HepG2 (cell line): ENCODE results near the gene HSPB2. TPM values are rescaled to one million over a fixed set of nuclear protein-coding genes. Genes with fewer than 3 reads are reported as not detected.
A peak's percentile ranks its signal among the peaks of the same experiment; 100 is the strongest.

ENCODE experiments used
- ATF6 ChIP-seq: sonication (generic); formaldehyde crosslinking; conservative IDR thresholded peaks from 2 replicates; pipeline ENCODE4 v1.4.0; 2020; ENCODE audit warnings: missing genetic modification reagents
- DPF2 ChIP-seq: sonication (generic); formaldehyde crosslinking; IDR thresholded peaks from 2 replicates; pipeline ENCODE4 v1.4.0; 2020; ENCODE audit warnings: mild to moderate bottlenecking, low read depth, missing genetic modification reagents, borderline replicate concordance
- EHMT2 ChIP-seq: fragments of 200-600 bp; sonication (generic); IDR thresholded peaks from 2 replicates; pipeline ENCODE4 v1.7.0; 2017; ENCODE audit warnings: antibody characterized with exemption, low read depth, low read length, borderline replicate concordance
- GRHL1 ChIP-seq: sonication (generic); formaldehyde crosslinking; conservative IDR thresholded peaks from 2 replicates; pipeline ENCODE4 v1.8.0; 2022; ENCODE audit warnings: missing genetic modification reagents
- HHEX ChIP-seq: IDR thresholded peaks from 2 replicates; pipeline ENCODE4 v1.6.1; 2016; ENCODE audit warnings: control low read depth
- HOMEZ ChIP-seq: IDR thresholded peaks from 2 replicates; pipeline ENCODE4 v1.6.1; 2016; ENCODE audit warnings: low read depth
- MIER2 ChIP-seq: IDR thresholded peaks from 2 replicates; pipeline ENCODE4 v1.6.1; 2016; ENCODE audit warnings: missing biosample characterization, missing genetic modification reagents
- NCOA2 ChIP-seq: sonication (generic); formaldehyde crosslinking; IDR thresholded peaks from 2 replicates; pipeline ENCODE4 v1.8.0; 2022; ENCODE audit warnings: inconsistent platforms
- NFKBIZ ChIP-seq: IDR thresholded peaks from 2 replicates; pipeline ENCODE4 v1.6.1; 2018; ENCODE audit warnings: missing genetic modification reagents, missing compliant biosample characterization
- NFYB ChIP-seq: sonication (generic); formaldehyde crosslinking; IDR thresholded peaks from 2 replicates; pipeline ENCODE4 v1.4.0; 2020; ENCODE audit warnings: missing genetic modification reagents
- PHB2 ChIP-seq: fragments of 450-650 bp; IDR thresholded peaks from 2 replicates; pipeline ENCODE4 v1.6.1; 2018; ENCODE audit not compliant: partially characterized antibody
- RNF2 ChIP-seq: fragments of 450-650 bp; conservative IDR thresholded peaks from 2 replicates; pipeline ENCODE4 v1.6.1; 2016; ENCODE audit warnings: low read depth
- SIX4 ChIP-seq: sonication (generic); formaldehyde crosslinking; IDR thresholded peaks from 2 replicates; pipeline ENCODE4 v1.4.0; 2020; ENCODE audit warnings: missing genetic modification reagents
- SMAD3 ChIP-seq: sonication (generic); formaldehyde crosslinking; IDR thresholded peaks from 2 replicates; pipeline ENCODE4 v1.4.0; 2020; ENCODE audit warnings: missing genetic modification reagents
- SMARCE1 ChIP-seq: fragments of 450-650 bp; IDR thresholded peaks from 2 replicates; pipeline ENCODE4 v1.6.1; 2017; ENCODE audit warnings: borderline replicate concordance
- TBX3 ChIP-seq: fragments of 450-650 bp; IDR thresholded peaks from 2 replicates; pipeline ENCODE4 v1.6.1; 2017; ENCODE audit warnings: antibody characterized with exemption, mild to moderate bottlenecking, inconsistent platforms, borderline replicate concordance
- ZBTB25 ChIP-seq: IDR thresholded peaks from 2 replicates; pipeline ENCODE4 v1.6.1; 2018; ENCODE audit warnings: missing genetic modification reagents
- ZNF10 ChIP-seq: sonication (generic); formaldehyde crosslinking; IDR thresholded peaks from 2 replicates; pipeline ENCODE4 v1.4.0; 2020; ENCODE audit warnings: mild to moderate bottlenecking, low read depth, missing genetic modification reagents, borderline replicate concordance
- ZNF292 ChIP-seq: sonication (generic); formaldehyde crosslinking; IDR thresholded peaks from 2 replicates; pipeline ENCODE4 v1.8.1; 2022; ENCODE audit warnings: mild to moderate bottlenecking, low read depth, missing genetic modification reagents, borderline replicate concordance
- ZNF33A ChIP-seq: sonication (generic); formaldehyde crosslinking; IDR thresholded peaks from 2 replicates; pipeline ENCODE4 v1.5.1; 2020; ENCODE audit warnings: missing genetic modification reagents, mild to moderate bottlenecking, moderate library complexity, borderline replicate concordance
- ZNF441 ChIP-seq: sonication (generic); formaldehyde crosslinking; IDR thresholded peaks from 2 replicates; pipeline ENCODE4 v1.7.0; 2021; ENCODE audit warnings: missing genetic modification reagents, borderline replicate concordance
- ZNF605 ChIP-seq: sonication (generic); formaldehyde crosslinking; IDR thresholded peaks from 2 replicates; pipeline ENCODE4 v1.8.0; 2022; ENCODE audit warnings: mild to moderate bottlenecking, missing genetic modification reagents
- polyA plus RNA-seq, 8 experiments: library from polyadenylated mRNA; depleted of rRNA in 3 of 8; stranded (reverse) in 7 of 8; unstranded in 1 of 8; fragments of >200 nt; fragmentation: Illumina TruSeq in 4 of 8; extraction: Trizol in 4 of 8; gene quantifications; 2 replicates each; pipeline versions ENCODE4 v1.2.1 to v1.2.3, GENCODE V29; 2011 to 2016; ENCODE audit warnings: low read depth in 4 of 8, missing spikeins in 1 of 8, mixed read lengths in 1 of 8; ENCODE audit not compliant: insufficient read depth in 1 of 8
- total RNA-seq, 5 experiments: library from RNA; depleted of rRNA; stranded (reverse); fragments of >200 nt; fragmentation: Illumina TruSeq; extraction: Trizol; gene quantifications; 2 replicates each; pipeline ENCODE4 v1.2.3, GENCODE V29; 2016; ENCODE audit warnings: low read depth in 1 of 5
- TF ChIP-seq, protein P1 (sequence below): sonication (generic); formaldehyde crosslinking; IDR thresholded peaks from 2 replicates; pipeline ENCODE4 v1.5.0; 2020; ENCODE audit warnings: missing genetic modification reagents

Gene HSPB2
- total and polyA plus RNA-seq, 2 of the 13 experiments (the other 11 are each of a cell fraction or from before 2014, with no cell fraction given) = 0.04 TPM; not detected in 1

GRCh38 chr11:111926505-111927391 lies 14.2 kb downstream of the HSPB2 start (continued):
- TF ChIP-seq, protein P1, sequence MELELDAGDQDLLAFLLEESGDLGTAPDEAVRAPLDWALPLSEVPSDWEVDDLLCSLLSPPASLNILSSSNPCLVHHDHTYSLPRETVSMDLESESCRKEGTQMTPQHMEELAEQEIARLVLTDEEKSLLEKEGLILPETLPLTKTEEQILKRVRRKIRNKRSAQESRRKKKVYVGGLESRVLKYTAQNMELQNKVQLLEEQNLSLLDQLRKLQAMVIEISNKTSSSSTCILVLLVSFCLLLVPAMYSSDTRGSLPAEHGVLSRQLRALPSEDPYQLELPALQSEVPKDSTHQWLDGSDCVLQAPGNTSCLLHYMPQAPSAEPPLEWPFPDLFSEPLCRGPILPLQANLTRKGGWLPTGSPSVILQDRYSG = no peak
- TF ChIP-seq SMAD3 (CRISPR knock-in tag) (peak; percentile 69; the same call in 1 of the 2 replicates), ZBTB25 (no peak), ZNF10 (CRISPR knock-in tag) (no peak), MIER2 (CRISPR knock-in tag) (no peak), RNF2 (no peak), SMARCE1 (no peak), NFKBIZ (no peak), ZNF605 (peak; percentile 90; the same call in 1 of the 2 replicates), HHEX (no peak), TBX3 (no peak), ATF6 (CRISPR knock-in tag) (no peak), ZNF292 (no peak; the same call in 1 of the 2 replicates), SIX4 (CRISPR knock-in tag) (no peak), PHB2 (no peak), HOMEZ (peak; percentile 77; the same call in 1 of the 2 replicates), NFYB (CRISPR knock-in tag) (peak; percentile 66; the same call in 1 of the 2 replicates), GRHL1 (CRISPR knock-in tag) (no peak), ZNF441 (no peak), NCOA2 (CRISPR knock-in tag) (peak; percentile 56; the same call in 1 of the 2 replicates), DPF2 (CRISPR knock-in tag) (no peak), EHMT2 (no peak; the same call in 1 of the 2 replicates), ZNF33A (no peak)
